ENCODE data around the gene OR8G1.

Gene OR8G1, protein sequence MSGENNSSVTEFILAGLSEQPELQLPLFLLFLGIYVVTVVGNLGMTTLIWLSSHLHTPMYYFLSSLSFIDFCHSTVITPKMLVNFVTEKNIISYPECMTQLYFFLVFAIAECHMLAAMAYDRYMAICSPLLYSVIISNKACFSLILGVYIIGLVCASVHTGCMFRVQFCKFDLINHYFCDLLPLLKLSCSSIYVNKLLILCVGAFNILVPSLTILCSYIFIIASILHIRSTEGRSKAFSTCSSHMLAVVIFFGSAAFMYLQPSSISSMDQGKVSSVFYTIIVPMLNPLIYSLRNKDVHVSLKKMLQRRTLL

DNA sequence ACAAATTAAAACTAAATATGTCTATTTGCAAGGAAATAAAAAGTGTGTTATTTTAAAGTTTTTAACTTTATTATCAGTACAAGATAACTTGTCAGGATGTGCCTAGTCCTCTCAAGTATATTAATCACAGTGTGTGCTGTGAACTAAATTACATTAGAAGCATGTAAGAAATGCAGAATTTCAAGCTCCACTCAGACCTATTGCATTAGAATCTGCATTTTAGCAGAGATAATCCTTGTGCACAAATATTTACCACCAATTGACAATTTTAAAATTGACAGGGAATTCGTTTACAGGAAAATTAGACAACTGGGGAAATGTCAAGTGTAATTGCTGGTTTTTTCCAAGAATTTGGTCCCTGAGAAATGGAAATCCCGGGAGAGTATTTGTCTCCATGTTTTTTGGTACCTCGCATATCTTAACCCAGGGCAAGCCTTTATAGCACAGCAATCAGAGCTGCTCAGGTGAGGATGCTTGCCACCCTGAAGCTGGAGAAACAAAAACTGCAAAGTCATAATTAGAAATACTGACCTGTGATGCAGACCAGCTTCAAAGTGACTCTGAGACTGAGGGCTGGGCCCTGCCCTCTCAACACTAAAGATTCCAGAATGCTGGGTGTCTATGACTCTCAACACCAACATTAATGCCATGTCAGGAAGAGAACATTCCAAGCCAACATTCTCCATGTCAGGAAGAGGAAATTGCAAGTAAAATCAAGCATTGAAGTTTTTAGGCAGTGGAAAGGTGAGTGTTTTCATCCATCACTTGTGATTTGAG lies at the start of gene OR8G1:
TSS of gene OR8G1 (plus strand) at position 475 of the 777 bp plus-strand sequence. CDS start 8,581 bp downstream, outside the sequence.
- Histone ChIP-seq H3K4me1 (ENCODE audit: insufficient read depth, poor library complexity, severe bottlenecking) (no peaks in the 10 kb centered on the region), H3K36me3 (ENCODE audit: low read depth) (no peaks in the 10 kb centered on the region), H3K27me3 (ENCODE audit: insufficient read depth, poor library complexity, severe bottlenecking) (peaks cover 11% of the 10 kb centered on the region), H3K9me3 (ENCODE audit: severe bottlenecking) (no peaks in the 10 kb centered on the region), H3K27ac (ENCODE audit: poor library complexity, severe bottlenecking) (no peak within 1 kb of the TSS), H3K4me3 (ENCODE audit: severe bottlenecking) (no peak within 1 kb of the TSS)
- ATAC-seq (ENCODE audit: low read depth) (no peak), DNase-seq (ENCODE audit: low spot score) (no peak)
- TF ChIP-seq, protein P1, sequence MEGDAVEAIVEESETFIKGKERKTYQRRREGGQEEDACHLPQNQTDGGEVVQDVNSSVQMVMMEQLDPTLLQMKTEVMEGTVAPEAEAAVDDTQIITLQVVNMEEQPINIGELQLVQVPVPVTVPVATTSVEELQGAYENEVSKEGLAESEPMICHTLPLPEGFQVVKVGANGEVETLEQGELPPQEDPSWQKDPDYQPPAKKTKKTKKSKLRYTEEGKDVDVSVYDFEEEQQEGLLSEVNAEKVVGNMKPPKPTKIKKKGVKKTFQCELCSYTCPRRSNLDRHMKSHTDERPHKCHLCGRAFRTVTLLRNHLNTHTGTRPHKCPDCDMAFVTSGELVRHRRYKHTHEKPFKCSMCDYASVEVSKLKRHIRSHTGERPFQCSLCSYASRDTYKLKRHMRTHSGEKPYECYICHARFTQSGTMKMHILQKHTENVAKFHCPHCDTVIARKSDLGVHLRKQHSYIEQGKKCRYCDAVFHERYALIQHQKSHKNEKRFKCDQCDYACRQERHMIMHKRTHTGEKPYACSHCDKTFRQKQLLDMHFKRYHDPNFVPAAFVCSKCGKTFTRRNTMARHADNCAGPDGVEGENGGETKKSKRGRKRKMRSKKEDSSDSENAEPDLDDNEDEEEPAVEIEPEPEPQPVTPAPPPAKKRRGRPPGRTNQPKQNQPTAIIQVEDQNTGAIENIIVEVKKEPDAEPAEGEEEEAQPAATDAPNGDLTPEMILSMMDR (IDR thresholded peaks at IDR 0.05; ENCODE audit: poor library complexity, severe bottlenecking), result no peak

DNA sequence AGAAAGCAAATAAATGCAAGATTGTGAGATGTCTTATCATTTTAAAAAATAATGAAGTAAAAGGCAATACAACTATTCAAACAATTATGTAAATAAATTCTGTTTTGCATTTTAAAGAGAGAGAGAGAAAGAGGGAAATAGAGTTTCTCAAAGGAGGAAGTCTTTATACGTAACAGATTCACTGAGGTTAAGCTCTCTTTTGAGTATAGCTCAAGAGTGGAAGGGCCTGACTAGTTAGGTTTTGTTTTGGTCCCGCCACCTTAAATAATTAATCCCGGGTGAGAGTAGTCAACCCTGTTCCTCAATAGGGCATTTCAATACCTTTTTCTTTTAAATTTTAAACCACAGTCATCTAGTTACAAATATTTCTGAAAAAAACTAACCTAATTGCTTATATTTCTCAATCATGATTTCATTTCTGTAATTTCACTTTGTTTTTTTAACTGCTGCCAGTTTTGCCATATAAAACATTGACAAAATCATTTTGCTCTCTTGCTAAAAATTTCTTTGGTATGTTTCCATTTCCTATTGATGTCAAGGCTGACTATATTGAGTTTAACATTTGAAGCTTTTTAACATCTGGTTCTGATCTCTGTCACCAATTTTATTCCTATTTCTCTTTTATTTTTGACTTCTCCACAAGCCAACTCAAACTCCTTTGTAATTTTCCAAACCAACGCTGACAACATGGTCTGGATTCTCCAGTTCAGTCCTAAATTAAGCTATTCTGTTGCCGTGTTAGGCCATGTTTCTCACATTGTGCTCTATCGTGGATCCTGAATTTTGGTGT lies 47.5 kb upstream of the OR8G1 start:
- no peaks in the 10 kb centered on the region for H3K27me3 ChIP-seq (ENCODE audit: insufficient read depth, poor library complexity, severe bottlenecking)
- no peak overlapping the region for H3K4me3 ChIP-seq (ENCODE audit: severe bottlenecking)
- TF ChIP-seq, protein P1 (IDR thresholded peaks at IDR 0.05; ENCODE audit: poor library complexity, severe bottlenecking), result no peak
- DNase-seq (ENCODE audit: low spot score), result no peak
- H3K9me3 ChIP-seq (ENCODE audit: severe bottlenecking), result no peaks in the 10 kb centered on the region
- H3K4me1 ChIP-seq (ENCODE audit: insufficient read depth, poor library complexity, severe bottlenecking), result no peaks in the 10 kb centered on the region
- no peak for ATAC-seq (ENCODE audit: low read depth)
- no peaks in the 10 kb centered on the region for H3K36me3 ChIP-seq (ENCODE audit: low read depth)
- no peak overlapping the region for H3K27ac ChIP-seq (ENCODE audit: poor library complexity, severe bottlenecking)

DNA sequence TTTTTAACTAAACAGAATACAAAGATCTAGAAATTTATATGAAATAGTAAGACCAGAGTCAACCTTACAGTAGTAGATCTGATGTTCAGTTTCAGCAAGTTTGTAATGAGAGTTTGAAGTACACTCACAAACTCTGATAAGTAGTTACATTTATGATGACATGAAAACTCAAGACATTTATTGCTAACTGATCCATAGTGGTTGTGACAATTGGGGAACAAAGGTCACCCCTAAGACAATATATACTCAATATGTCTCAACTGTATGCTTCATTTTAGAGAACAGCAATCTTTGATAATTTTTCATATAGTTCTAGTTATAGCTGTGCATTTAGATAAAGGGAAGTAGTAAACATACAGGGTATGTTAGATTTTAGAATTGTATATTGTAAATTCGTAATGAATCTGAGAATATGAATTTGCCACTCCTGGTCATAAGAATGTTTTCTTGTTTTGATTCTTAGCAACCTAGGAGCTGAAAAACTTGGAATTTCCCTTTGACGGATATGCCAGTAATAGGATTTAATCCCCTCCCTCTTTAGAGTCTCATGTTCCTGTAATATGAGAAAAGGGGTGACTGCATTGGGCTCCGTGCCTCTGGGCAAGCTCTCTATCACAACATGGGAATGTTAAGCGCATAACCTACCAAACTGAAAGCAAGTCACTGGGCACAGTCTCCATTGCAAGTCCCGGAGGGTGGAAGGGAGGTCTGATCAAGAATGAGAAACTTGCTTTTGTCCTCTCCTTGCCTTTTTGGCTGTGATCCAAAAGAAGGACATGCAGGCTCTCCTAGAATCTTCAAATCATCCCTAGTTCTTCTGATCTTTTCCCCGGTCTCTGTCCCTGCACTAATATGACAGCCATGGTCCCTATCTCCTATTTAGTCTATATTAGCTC lies 46.4 kb upstream of the OR8G1 start:
- DNase-seq (ENCODE audit: low spot score), result no peak
- no peaks in the 10 kb centered on the region for H3K4me1 ChIP-seq (ENCODE audit: insufficient read depth, poor library complexity, severe bottlenecking)
- ATAC-seq (ENCODE audit: low read depth), result no peak; the same call in 2 of the 3 replicates

DNA sequence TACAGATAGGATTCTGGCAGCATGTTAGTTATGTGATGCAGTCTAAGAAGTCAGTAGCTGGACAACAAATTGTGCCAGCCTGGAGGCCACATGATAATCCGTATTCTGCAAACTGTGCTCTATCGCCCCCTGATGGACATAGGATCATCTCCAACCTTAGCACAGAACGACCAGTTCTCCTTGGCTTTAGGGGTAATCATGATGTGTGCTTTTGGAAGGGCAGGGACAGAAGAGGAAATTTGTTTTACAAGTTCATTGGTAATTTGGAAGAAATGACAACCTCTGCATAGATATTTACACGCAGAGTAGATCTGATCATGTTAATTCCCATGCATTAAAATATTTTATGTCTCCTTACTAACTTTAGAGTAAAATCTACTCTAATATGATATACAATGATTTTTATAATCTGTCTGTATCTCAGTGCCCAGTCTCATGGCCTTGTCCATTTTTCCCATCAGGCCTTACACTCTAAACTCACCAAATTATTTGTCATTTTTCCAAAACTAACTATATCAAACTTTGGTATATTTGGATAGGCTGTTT lies 45.6 kb upstream of the OR8G1 start:
- Histone ChIP-seq H3K4me3 (ENCODE audit: severe bottlenecking) (no peak overlapping the region), H3K36me3 (ENCODE audit: low read depth) (no peaks in the 10 kb centered on the region), H3K27me3 (ENCODE audit: insufficient read depth, poor library complexity, severe bottlenecking) (no peaks in the 10 kb centered on the region), H3K9me3 (ENCODE audit: severe bottlenecking) (no peaks in the 10 kb centered on the region), H3K4me1 (ENCODE audit: insufficient read depth, poor library complexity, severe bottlenecking) (no peaks in the 10 kb centered on the region), H3K27ac (ENCODE audit: poor library complexity, severe bottlenecking) (no peak overlapping the region)
- DNase-seq (ENCODE audit: low spot score) (no peak), ATAC-seq (ENCODE audit: low read depth) (peak; percentile 87)
- TF ChIP-seq, protein P1 (IDR thresholded peaks at IDR 0.05; ENCODE audit: poor library complexity, severe bottlenecking), result peak; percentile 88

More for the DNA sequence above, 46.4 kb upstream of the OR8G1 start:
- Histone ChIP-seq H3K9me3 (ENCODE audit: severe bottlenecking) (no peaks in the 10 kb centered on the region), H3K27me3 (ENCODE audit: insufficient read depth, poor library complexity, severe bottlenecking) (no peaks in the 10 kb centered on the region), H3K4me3 (ENCODE audit: severe bottlenecking) (no peak overlapping the region), H3K27ac (ENCODE audit: poor library complexity, severe bottlenecking) (no peak overlapping the region), H3K36me3 (ENCODE audit: low read depth) (no peaks in the 10 kb centered on the region)
- TF ChIP-seq, protein P1 (IDR thresholded peaks at IDR 0.05; ENCODE audit: poor library complexity, severe bottlenecking), result no peak
